ENCODE results near the gene CACNA1D.

The CACNA1D gene

GRCh38 chr3:53495520-53496391 is 1.3 kb downstream of the CACNA1D start:
- no peak for DNase-seq

- no peak for DNase-seq
These were observed 1.9 kb downstream of the CACNA1D start for GRCh38 chr3:53496392-53496670.

DNA sequence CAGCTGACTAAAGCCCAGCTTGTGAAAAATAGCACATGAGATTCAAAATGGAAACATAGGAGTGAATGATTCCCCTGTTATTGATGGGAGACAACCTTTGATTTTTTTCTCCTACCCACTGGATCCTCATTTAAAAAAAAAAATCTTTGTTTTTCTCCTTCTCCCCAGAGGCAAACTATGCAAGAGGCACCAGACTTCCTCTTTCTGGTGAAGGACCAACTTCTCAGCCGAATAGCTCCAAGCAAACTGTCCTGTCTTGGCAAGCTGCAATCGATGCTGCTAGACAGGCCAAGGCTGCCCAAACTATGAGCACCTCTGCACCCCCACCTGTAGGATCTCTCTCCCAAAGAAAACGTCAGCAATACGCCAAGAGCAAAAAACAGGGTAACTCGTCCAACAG is 2.6 kb downstream of the CACNA1D start:
- DNase-seq = no peak

- DNase-seq = no peak
These were observed 4.6 kb downstream of the CACNA1D start for GRCh38 chr3:53498806-53499641.

DNA sequence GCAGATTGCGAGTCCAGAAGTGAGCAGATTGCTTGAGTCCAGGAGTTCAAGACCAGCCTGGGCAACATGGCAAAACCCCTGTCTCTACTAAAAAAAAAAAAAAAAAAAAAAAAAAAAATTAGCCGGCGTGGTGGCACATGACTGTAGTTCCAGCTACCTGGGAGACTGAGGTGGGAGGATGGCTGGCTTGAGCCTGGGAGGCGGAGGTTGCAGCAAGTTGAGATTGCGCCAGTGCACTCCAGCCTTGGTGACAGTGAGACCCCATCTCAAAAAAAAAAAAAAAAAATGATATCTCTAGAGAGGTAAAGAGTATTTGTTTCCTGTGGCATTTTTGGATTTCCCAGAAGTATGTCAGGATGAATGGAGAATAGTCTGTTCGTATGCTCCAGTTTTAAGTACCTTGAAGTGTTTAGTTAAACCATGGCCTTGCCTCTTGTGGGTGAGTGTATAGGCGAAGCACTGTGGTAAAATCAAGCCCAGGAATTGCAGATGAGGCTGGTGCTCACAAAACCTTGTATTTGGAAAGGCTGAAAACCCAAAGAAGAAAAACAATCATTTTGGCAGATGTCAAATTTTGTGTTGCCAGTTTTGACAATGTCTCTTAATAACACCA is 5.9 kb downstream of the CACNA1D start:
- no peak for DNase-seq

GRCh38 chr3:53501178-53501577 is 6.8 kb downstream of the CACNA1D start:
- DNase-seq = no peak

DNA sequence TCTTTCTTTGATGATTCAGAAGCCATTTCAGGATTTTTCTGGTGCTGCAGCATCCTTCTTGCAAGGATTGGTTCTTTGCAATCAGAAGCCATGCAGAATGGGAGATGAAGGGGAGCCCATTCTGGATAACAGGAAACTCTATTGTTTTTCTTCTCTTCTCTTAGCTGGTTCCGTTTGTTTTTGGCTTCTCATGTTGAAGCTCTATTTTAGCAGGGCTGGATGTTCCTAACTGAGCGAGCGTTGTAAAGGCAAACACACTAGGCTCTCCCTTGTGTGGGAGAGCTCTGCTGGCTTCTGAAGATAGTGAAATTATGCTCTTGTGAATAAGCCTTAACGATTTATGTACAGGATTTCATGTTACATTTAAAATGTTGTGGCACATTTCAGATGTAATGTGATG is 8.3 kb downstream of the CACNA1D start:
- DNase-seq = no peak

DNA sequence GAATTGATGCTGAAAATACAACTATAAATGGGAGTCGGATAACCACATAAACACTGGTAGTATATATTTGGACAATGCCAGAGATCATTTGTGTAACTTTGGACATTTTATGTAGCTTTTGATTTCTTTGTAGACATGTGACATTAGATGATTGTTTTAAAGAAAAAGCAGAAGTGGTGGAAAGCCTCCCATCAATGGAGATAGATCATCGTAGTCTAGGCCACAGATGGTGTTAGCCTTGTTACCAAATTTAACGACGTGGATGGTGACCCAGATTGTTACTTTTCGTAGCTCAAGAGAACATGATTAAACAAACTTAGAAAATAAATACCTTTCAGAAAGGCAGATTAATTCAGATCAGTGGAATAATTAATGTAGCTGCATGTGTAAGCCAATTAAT is 8.8 kb downstream of the CACNA1D start:
- DNase-seq = no peak

DNA sequence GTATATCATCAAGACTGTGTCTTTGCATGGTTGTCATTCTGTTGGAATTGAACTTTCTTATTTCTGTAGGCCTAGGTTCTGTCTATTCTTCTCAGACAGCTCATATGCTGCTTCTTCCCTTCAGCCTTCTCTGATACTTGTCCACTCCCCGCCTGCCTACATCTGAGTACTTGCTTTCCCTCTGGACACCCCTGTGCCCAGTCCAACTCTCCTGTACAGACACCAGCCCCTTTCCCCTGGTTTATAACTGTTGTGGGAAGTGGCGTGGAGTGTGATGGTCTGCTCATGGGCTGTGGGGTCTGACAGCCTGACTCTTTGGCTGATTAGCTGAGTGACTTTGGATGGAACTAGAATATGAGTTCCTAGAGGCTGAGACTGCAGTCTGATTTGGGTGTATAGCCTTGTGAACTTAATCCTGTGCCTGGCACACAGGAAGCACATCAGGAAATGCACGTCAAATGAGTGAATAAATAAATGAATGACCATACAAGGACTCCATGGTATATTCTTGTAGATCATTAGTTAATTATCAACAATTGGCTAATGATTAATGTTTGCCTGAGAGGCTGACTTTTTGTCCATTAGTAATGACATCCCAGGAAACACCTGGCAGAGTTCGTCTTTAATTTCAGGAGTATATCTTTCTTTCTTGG is 11.8 kb downstream of the CACNA1D start:
- DNase-seq = no peak

DNA sequence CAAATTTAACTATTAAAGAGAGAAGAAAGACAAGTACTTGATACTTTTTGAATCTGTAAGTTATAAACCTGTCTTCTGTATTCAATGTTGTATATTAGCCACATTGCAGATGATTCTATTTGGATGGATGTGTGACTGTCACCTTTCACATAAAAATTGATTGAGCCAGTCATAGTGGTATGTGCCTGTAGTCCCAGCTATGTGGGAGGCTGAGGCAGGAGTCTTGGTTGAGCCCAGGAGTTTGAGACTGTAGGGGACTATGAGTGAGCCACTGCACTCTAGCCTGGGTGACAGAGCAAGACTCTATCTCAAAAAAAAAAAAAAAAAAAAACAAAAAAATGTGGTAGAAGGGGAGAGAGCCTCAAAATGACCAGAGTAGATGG is 12.3 kb downstream of the CACNA1D start:
- DNase-seq = no peak

DNA sequence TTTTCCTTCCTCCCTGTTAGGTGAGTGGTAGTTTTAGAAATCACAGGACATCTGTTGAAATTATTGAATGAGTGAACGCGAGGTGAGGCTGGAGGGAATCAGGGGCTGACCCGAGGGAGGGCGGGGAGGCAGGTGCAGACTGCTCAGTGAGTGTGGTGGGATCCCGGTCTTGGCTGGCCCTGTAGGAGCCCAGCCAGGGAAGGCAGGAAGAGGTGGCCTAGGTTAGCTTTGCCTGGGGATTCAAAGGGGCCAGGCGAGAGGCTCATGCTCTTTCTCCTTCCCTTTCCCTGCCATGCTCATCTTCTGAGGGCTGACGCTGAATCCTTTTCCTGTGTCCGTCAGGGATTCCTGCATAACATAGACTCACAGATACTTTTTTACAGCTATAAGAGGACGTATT is 15.1 kb downstream of the CACNA1D start:
- no peak for DNase-seq

- no peak for DNase-seq
These were observed 16.1 kb downstream of the CACNA1D start for GRCh38 chr3:53510508-53510907.

DNA sequence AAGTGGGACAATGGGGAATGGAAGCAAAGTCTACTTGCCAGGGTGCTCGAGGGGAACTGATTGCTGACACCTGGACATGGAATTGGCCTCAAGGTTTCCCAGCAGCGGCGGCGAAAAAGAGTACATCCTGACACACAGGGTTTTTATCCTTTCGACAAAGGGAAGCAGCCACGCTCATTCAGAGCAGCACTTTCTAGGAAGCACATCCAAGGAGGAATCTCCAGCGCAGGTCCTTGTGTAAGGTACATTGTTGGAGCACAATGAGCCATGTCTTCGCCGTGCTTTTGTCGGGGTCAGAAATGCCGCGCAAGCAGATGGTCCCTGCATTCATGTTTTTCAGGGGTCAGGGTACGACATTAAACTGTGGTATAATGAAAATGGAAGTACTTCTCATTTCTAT is 16.8 kb downstream of the CACNA1D start:
- no peak for DNase-seq

- no peak for DNase-seq
These were observed 19.3 kb downstream of the CACNA1D start for GRCh38 chr3:53513556-53514190.

DNA sequence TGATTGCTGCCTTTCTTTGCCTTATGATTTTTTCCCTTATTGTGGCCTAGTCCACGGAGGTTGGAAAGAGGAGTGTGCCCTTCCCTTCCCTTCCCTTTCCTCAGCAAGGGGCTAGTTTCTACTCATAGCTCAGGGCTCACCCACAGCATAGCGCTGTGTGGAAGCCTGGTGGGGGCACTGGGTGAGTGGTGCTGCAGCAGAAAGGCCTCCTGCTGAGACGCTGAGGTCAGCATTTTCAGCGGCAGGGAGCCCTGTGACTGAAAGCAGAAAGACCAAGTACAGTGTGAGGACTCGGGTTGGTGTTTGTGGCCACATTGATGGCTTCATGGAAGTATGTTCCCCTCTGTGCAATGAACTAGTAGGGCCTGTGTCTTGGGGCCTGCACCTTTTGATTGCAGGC is 21.9 kb downstream of the CACNA1D start:
- no peak for DNase-seq

GRCh38 chr3:53518495-53518981 is 24.1 kb downstream of the CACNA1D start:
- DNase-seq = no peak

GRCh38 chr3:53519065-53519709 is 24.8 kb downstream of the CACNA1D start:
- no peak for DNase-seq

GRCh38 chr3:53523346-53523745 is 28.9 kb downstream of the CACNA1D start:
- DNase-seq = no peak

DNA sequence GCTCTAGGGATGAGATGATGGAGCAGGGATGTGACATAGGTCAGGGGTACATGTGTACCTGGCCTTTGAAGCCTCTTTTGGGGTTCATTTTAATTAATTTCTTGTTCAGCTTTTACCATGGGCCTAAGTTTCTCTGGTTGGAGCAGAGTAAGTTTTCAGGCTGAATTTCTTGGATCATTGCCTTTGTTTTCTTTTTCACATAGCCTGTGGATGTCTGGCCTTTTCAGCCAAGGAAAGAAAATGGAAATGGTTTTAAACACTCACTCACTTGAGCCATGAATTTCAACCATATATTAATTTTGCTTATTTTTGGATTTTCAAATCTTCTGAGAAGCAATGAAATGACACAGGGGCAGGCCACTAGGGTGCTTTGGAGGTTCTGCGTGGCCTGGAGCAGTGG is 30.2 kb downstream of the CACNA1D start:
- DNase-seq = no peak

GRCh38 chr3:53525765-53526703 is 31.6 kb downstream of the CACNA1D start:
- no peak for DNase-seq

GRCh38 chr3:53526704-53527055 is 32.3 kb downstream of the CACNA1D start:
- no peak for DNase-seq
